Stimulated activated CD4-positive, alpha-beta T cell treated with anti-CD3 and anti-CD28 coated beads, Interleukin-2, amount 100 ng/mL, for 24 hours (primary cell): Measurements from ENCODE around the gene ETFBKMT.
A peak's percentile ranks its signal among the peaks of the same experiment; 100 is the strongest.
"Not testable (repeated sequence)": the region's sequence is repeated elsewhere in the genome, so short reads cannot be mapped to it uniquely, and the experiment has no call there.

ENCODE experiments used
- DNase-seq, 2 donors: peaks; one replicate each; pipeline ENCODE4 v3.0.0-alpha.2; 2020

Gene ETFBKMT

GRCh38 chr12:31658471-31659086 lies 909 bp upstream of the ETFBKMT start:
- DNase-seq, result no peak

DNA sequence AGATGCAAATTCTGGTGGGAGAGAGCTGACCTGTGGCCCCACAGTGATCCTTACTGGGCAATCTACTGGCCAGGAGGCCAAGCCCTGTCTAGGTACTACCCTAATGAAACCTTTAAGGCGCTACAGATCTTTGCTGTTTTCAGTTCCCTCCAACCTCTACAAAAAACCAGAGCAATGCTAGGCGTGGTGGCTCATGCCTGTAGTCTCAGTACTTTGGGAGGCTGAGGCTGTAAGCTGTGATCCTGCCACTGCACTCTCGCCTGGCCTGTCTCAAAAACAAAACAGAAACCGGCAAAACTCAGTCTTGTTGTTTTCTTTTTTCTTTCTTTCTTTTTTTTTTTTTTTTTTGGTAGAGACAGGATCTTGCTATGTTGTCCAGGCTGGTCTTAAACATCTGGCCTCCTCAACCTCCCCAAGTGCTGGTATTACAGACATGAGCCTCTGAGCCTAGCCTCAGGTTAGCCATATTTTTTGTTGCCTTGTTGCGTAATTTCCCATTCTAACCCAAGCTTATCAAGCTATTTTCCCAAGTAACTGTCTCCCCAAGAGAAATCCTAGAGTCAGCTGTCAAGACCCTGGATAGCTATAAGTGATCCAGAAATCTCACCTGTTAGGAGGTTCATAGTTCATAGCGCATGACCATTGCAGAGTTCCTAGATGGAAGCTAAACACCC lies 2.8 kb downstream of the ETFBKMT start:
- DNase-seq, result no peak

- DNase-seq, result no peak
Measured at GRCh38 chr12:31663576-31663975, 4.1 kb downstream of the ETFBKMT start.

DNA sequence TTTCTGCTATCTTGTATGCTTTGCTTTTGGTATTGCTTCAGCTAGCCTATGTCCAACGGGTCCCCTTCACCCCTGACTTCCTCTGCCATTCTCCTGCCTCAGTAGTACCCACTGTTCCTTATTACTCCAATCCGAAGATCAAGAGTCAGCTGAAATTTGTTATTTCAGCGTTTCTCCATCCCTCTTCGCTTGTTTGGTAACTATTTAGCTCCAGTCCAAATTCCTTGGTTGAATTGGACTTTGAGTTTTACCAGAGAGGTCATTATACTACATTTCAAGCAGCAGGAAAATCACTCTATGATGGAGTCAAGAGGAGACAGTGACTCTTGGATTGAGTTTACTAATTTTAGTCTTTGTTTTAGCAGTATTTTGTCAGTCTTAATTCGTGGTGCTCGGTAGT lies 4.5 kb downstream of the ETFBKMT start:
- no peak for DNase-seq

GRCh38 chr12:31669020-31669419 lies 9.5 kb downstream of the ETFBKMT start:
- DNase-seq, result no peak

DNA sequence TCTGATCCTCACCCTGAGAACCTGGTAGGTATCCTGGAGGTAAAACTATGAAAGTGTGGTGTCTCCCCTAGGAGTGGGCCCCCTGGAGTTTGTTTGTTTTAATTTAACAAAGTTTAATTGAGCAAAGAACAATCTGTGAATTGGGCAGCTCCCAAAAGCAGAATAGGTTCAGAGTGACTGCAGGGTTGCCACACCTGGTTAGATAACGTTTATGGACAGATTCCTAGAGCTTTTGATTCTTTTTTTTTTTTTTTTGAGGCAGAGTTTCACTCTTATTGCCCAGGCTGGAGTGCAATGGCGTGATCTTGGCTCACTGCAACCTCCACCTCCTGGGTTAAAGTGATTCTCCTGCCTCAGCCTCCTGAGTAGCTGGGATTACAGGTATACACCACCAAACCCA lies 10.1 kb downstream of the ETFBKMT start:
- not testable (repeated sequence) for DNase-seq

GRCh38 chr12:31672521-31672920 lies 13.0 kb downstream of the ETFBKMT start:
- DNase-seq, result no peak

- DNase-seq, result peak; percentile 56 to 69
Measured at GRCh38 chr12:31682136-31682962, 22.9 kb downstream of the ETFBKMT start.

DNA sequence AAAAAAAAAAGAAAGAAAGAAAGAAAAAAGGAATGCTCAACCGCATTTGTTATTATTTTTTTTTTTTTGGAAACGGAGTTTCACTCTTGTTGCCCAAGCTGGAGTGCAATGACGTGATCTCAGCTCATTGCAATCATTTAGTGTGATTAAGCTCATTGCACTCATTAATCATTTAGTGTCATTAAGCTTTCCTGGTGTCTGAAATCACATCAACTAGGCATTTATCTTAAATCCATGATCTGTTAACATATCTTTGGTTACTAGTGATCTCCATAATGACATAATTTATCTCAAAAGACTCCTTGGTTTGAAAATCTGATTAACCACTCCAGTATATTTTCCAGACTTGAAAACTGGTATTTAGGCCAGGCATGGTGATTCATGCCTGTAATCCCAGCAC lies 26.3 kb downstream of the ETFBKMT start:
- DNase-seq, result no peak

GRCh38 chr12:31687101-31687527 lies 27.6 kb downstream of the ETFBKMT start:
- no peak for DNase-seq

DNA sequence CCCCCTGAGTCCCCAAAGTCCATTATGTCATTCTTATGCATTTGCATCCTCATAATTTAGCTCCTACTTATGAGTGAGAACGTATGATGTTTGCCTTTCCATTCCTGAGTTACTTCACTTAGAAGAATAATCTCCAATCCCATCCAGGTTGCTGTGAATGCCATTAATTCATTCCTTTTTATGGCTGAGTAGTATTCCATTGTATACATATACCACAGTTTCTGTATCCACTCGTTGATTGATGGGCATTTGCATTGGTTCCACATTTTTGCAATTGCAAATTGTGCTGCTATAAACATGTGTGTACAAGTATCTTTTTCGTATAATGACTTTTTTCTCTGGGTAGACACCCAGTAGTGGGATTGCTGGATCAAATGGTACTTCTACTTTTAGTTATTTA lies 30.4 kb downstream of the ETFBKMT start:
- DNase-seq, result not testable (repeated sequence)

DNA sequence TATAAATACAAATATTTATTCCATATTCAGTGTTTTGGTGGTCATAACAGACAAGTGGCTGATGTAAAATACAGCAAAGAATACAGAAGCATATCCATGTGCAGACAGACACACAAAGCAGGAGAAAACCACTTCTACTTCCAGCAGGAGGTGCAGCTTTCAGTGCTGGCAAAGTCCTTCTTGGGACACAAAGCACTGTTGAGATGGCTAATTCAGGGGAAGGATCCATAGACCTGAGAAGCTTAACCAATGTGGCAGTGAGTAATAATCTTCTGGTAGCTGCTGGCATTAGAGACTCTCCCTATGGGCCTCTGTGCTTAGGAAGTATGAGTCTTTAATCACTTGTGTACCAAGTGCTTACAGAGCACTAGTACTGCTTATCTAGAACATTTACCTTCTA lies 42.6 kb downstream of the ETFBKMT start:
- DNase-seq, result no peak

DNA sequence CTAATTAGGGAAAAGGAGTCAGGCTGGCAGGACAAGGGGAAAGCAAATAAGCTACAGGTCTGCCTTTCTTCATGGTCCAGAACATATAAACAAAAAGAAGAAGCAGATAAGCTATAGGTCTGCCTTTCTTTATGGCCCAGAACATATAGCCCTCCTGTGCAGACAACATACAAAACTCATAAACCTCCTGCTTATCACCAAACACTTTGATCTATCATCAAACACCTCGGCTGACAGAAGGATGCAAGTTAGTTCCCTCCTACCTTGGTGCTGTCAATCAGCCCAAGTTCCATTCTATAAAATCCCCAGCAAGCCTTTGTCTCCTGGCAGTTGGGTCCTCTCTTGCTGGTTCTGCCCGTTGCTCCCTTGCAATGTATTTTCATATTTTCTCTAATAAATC lies 46.1 kb downstream of the ETFBKMT start:
- DNase-seq, result no peak

- not testable (repeated sequence) for DNase-seq
Measured at GRCh38 chr12:31708118-31708517, 48.6 kb downstream of the ETFBKMT start.

DNA sequence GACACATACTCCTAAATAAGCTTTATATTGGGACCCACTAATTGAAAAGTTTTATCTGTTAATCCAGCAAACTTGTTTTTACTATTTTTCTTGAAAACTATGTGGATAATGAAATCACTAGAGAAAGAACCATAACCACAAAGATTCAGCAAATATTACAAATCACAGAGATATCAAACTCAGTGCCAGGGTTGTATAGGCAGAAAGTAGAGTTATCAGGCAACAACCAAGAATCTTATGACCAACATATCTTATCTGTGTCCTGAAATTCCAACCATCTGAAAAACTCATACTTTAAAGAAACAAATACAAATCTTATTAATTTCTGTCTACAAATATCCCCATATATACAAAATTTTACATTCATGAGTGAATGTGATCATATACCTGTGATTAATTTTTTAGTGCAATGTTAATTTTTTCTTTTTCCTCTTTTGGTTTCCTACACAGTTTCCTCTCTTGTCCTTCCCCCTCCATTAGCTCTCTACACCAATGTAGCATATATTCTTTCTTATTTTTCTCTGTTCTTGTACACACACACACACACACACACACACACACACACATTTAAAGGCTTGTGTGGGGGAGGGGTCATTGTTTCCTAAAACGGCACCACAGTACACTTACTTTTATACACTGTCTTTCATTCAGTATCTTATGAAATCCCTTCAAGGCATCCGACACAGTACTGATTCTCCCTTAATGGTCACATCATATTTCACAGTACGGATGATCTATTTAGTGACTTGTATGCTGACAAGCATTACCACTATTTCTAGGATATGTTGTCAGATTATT lies 50.7 kb downstream of the ETFBKMT start:
- DNase-seq, result no peak

DNA sequence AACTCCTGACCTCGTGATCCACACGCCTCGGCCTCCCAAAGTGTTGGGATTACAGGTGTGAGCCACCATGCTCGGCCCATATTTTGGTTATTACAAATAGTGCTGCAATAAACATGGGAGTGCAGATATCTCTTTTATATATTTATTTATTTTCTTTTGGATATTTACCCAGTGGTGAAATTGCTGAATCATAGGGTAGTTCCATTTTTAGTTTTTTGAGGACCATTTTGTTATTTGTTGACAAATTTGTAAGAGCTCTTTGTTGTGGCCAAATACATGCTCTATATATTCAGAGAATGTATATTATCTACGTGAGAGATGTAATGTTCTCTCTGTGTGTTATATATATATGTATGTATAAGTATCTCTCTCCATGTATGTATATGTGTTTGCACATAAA lies 53.4 kb downstream of the ETFBKMT start:
- no peak for DNase-seq

- no peak for DNase-seq
Measured at GRCh38 chr12:31714406-31715271, 55.2 kb downstream of the ETFBKMT start.

GRCh38 chr12:31715283-31715825 lies 55.9 kb downstream of the ETFBKMT start:
- no peak for DNase-seq

- DNase-seq, result not testable (repeated sequence)
Measured at GRCh38 chr12:31716998-31717397, 57.5 kb downstream of the ETFBKMT start.

GRCh38 chr12:31718542-31719198 lies 59.2 kb downstream of the ETFBKMT start:
- not testable (repeated sequence) for DNase-seq

DNA sequence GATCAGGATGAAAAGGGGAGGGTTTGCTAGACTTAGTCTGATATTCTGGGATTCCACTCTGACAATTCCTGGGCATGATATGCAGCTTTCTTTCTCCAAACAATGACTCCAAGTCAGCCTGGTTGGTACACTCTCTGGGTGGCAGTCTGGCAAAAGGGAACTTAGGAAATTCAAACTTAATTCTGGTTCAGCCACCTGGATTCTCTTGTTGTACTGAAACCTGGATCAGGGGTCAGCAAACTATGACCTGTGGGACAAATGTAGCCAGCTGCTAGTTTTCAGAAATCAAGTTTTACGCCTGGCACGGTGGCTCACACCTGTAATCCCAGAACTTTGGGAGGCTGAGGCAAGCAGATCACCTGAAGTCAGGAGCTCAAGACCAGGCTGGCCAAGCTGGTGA lies 63.1 kb downstream of the ETFBKMT start:
- no peak for DNase-seq
